ENCODE results near the gene SNN.

SNN gene

GRCh38 chr16:11679941-11680911, 12.0 kb downstream of the SNN start:
- DNase-seq = no peak
- ATAC-seq = no peak

- ATAC-seq = peak; percentile 55
- DNase-seq = no peak
Observed at GRCh38 chr16:11681556-11681955, 13.3 kb downstream of the SNN start.

GRCh38 chr16:11681976-11682654, 13.9 kb downstream of the SNN start:
- no peak for ATAC-seq

GRCh38 chr16:11682655-11683096, 14.4 kb downstream of the SNN start:
- no peak for ATAC-seq
- no peak for DNase-seq

More at GRCh38 chr16:11681976-11682654, 13.9 kb downstream of the SNN start:
- DNase-seq = no peak

- ATAC-seq = no peak
- DNase-seq = no peak
Observed at GRCh38 chr16:11683145-11683544, 14.9 kb downstream of the SNN start.

- no peak for ATAC-seq
- no peak for DNase-seq
Observed at GRCh38 chr16:11684231-11685025, 16.2 kb downstream of the SNN start.

GRCh38 chr16:11685844-11686618, 17.8 kb downstream of the SNN start:
- ATAC-seq = no peak
- no peak for DNase-seq

- no peak for DNase-seq
- no peak for ATAC-seq
Observed at GRCh38 chr16:11686713-11687380, 18.6 kb downstream of the SNN start.

GRCh38 chr16:11687601-11688519, 19.6 kb downstream of the SNN start:
- ATAC-seq (no peak), DNase-seq (no peak)

- ATAC-seq = no peak
- no peak for DNase-seq
Observed at GRCh38 chr16:11688520-11688886, 20.2 kb downstream of the SNN start.

GRCh38 chr16:11689031-11689840, 21.0 kb downstream of the SNN start:
- DNase-seq = no peak
- no peak for ATAC-seq

- ATAC-seq (no peak), DNase-seq (no peak)
Observed at GRCh38 chr16:11691235-11691634, 23.0 kb downstream of the SNN start.

- DNase-seq = no peak
- ATAC-seq = no peak
Observed at GRCh38 chr16:11691771-11692170, 23.5 kb downstream of the SNN start.

GRCh38 chr16:11692171-11692570, 23.9 kb downstream of the SNN start:
- ATAC-seq (no peak), DNase-seq (no peak)

- DNase-seq = no peak
Observed at GRCh38 chr16:11692651-11693050, 24.4 kb downstream of the SNN start.

GRCh38 chr16:11696266-11697012, 28.2 kb downstream of the SNN start:
- ATAC-seq (peak; percentile 29), DNase-seq (no peak)

More at GRCh38 chr16:11692651-11693050, 24.4 kb downstream of the SNN start:
- no peak for ATAC-seq

GRCh38 chr16:11697319-11697718, 29.1 kb downstream of the SNN start:
- no peak for DNase-seq
- ATAC-seq = no peak

- peak; percentile 79 for ATAC-seq
- DNase-seq = no peak
Observed at GRCh38 chr16:11698271-11698689, 30.0 kb downstream of the SNN start.
